ENCODE data around the gene ZNF154.

Gene ZNF154

GRCh38 chr19:57682226-57682766 lies 26.7 kb downstream of the ZNF154 start:
- H3K9me3 ChIP-seq (ENCODE audit: low read length) = peaks cover 46% of the 10 kb centered on the region
- no peaks in the 10 kb centered on the region for H3K9me2 ChIP-seq (ENCODE audit: low read depth, low read length)
- peaks cover 32% of the 10 kb centered on the region for H3K79me2 ChIP-seq (ENCODE audit: insufficient read depth, low read length)
- H3K4me1 ChIP-seq (ENCODE audit: insufficient read depth, low read length, severe bottlenecking) = peaks cover 11% of the 10 kb centered on the region
- peak overlapping the region; percentile 71 for H3K4me2 ChIP-seq (ENCODE audit: low read length)
- H4K20me1 ChIP-seq (ENCODE audit: insufficient read depth, low read length) = no peaks in the 10 kb centered on the region
- H3F3A ChIP-seq (ENCODE audit: insufficient read depth, low read length) = no peaks in the 10 kb centered on the region
- TF ChIP-seq EZH2 (IDR thresholded peaks at IDR 0.05; ENCODE audit: borderline replicate concordance, low read length) (no peak), CTCF (IDR thresholded peaks at IDR 0.05; ENCODE audit: low read length) (no peak)
- no peak overlapping the region for H3K27ac ChIP-seq (ENCODE audit: low read depth, low read length, poor library complexity, severe bottlenecking)
- peaks cover 48% of the 10 kb centered on the region for H3K36me3 ChIP-seq (ENCODE audit: insufficient read depth, low read length)
- H3K4me3 ChIP-seq (ENCODE audit: low read depth, low read length, poor library complexity, severe bottlenecking) = peak overlapping the region; percentile 83
- no peak overlapping the region for H2AFZ ChIP-seq (ENCODE audit: low read length)
- peak overlapping the region; percentile 73 for H3K9ac ChIP-seq (ENCODE audit: low read length)
- no peaks in the 10 kb centered on the region for H3K27me3 ChIP-seq (ENCODE audit: insufficient read depth, low read length)

DNA sequence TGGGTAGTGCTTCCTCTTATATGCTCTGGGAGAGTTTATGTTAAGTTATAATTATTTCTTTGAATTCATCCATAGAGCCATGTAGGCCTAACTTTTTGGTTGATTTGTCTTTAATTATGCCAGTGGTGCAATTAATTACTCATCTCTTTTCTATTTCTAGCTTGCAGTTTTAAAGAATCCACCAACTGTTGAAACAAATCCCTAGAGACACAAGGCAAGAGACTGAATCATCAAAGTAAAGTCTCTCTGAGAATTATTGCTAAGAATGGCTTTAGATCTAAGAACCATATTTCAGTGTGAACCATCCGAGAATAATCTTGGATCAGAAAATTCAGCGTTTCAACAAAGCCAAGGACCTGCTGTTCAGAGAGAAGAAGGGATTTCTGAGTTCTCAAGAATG lies 33.1 kb downstream of the ZNF154 start:
- TF ChIP-seq EZH2 (IDR thresholded peaks at IDR 0.05; ENCODE audit: borderline replicate concordance, low read length) (no peak), CTCF (IDR thresholded peaks at IDR 0.05; ENCODE audit: low read length) (no peak)
- Histone ChIP-seq H3K9me2 (ENCODE audit: low read depth, low read length) (no peaks in the 10 kb centered on the region), H3K27ac (ENCODE audit: low read depth, low read length, poor library complexity, severe bottlenecking) (no peak overlapping the region), H3K79me2 (ENCODE audit: insufficient read depth, low read length) (no peaks in the 10 kb centered on the region), H3K27me3 (ENCODE audit: insufficient read depth, low read length) (no peaks in the 10 kb centered on the region), H3K36me3 (ENCODE audit: insufficient read depth, low read length) (no peaks in the 10 kb centered on the region), H3K4me1 (ENCODE audit: insufficient read depth, low read length, severe bottlenecking) (no peaks in the 10 kb centered on the region), H4K20me1 (ENCODE audit: insufficient read depth, low read length) (no peaks in the 10 kb centered on the region), H3K4me3 (ENCODE audit: low read depth, low read length, poor library complexity, severe bottlenecking) (no peak overlapping the region), H3K9me3 (ENCODE audit: low read length) (peaks cover 5% of the 10 kb centered on the region; the same call in 1 of the 2 replicates), H3F3A (ENCODE audit: insufficient read depth, low read length) (no peaks in the 10 kb centered on the region), H3K4me2 (ENCODE audit: low read length) (no peak overlapping the region), H3K9ac (ENCODE audit: low read length) (no peak overlapping the region), H2AFZ (ENCODE audit: low read length) (no peak overlapping the region)

DNA sequence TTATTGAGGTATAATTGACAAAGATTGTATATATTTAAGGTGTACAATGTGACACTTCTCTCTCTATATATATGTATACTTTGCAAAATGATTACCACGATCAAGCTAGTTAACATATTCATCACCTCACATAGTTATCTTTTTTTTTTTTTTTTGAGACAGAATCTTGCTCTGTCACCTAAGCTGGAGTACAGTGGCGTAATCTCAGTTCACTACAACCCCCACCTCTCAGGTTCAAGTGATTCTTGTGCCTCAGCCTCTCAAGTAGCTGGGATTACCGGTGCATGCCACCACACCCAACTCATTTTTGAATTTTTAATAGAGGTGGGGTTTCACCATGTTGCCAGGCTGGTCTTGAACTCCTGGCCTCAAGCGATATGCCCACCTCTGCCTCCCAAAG lies 36.5 kb downstream of the ZNF154 start:
- H3K27me3 ChIP-seq (ENCODE audit: insufficient read depth, low read length) = no peaks in the 10 kb centered on the region
- H3K9me2 ChIP-seq (ENCODE audit: low read depth, low read length) = no peaks in the 10 kb centered on the region
- TF ChIP-seq CTCF (IDR thresholded peaks at IDR 0.05; ENCODE audit: low read length) (no peak), EZH2 (IDR thresholded peaks at IDR 0.05; ENCODE audit: borderline replicate concordance, low read length) (no peak)
- H3K4me3 ChIP-seq (ENCODE audit: low read depth, low read length, poor library complexity, severe bottlenecking) = no peak overlapping the region
- H3K4me1 ChIP-seq (ENCODE audit: insufficient read depth, low read length, severe bottlenecking) = no peaks in the 10 kb centered on the region
- no peaks in the 10 kb centered on the region for H3F3A ChIP-seq (ENCODE audit: insufficient read depth, low read length)
- no peaks in the 10 kb centered on the region for H3K79me2 ChIP-seq (ENCODE audit: insufficient read depth, low read length)
- no peak overlapping the region for H3K9ac ChIP-seq (ENCODE audit: low read length)
- H4K20me1 ChIP-seq (ENCODE audit: insufficient read depth, low read length) = no peaks in the 10 kb centered on the region
- 0 out of 2 replicates have a peak, but pooled peaks cover 3% of the 10 kb centered on the region for H3K9me3 ChIP-seq (ENCODE audit: low read length)
- no peaks in the 10 kb centered on the region for H3K36me3 ChIP-seq (ENCODE audit: insufficient read depth, low read length)
- no peak overlapping the region for H3K27ac ChIP-seq (ENCODE audit: low read depth, low read length, poor library complexity, severe bottlenecking)
- no peak overlapping the region for H2AFZ ChIP-seq (ENCODE audit: low read length)
- H3K4me2 ChIP-seq (ENCODE audit: low read length) = no peak overlapping the region

Measured in OCI-LY1 (cell line).